GM19025 (cell line): Measurements from ENCODE around the gene GJA9.
"Not testable (repeated sequence)": the region's sequence is repeated elsewhere in the genome, so short reads cannot be mapped to it uniquely, and the experiment has no call there.

Experiments
- ATAC-seq: cut with Tn5 transposase; IDR thresholded peaks from one replicate; pipeline ENCODE4 v1.9.1; 2021; ENCODE audit warnings: mild to moderate bottlenecking, low read depth, moderate library complexity; ENCODE audit not compliant: unreplicated experiment

Gene GJA9

DNA sequence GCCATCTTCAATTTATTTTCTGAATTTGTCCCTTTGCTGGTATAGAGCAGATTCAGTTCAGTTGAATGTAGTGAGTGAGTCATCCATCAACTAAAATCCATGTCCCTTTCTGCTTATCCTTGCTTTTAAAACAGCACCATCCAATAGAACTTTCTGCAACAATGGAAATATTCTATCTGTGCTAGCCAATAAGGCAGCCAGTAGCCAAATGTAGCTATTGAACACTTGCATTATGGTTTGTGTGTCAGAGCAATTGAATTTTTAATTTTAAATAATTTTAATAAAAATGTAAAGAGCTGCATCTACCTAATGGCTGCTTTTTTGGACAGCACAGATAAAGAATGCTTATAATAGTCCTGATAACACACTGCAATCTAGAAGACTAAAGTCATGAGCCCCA is at the start of gene GJA9:
GJA9 (minus strand) TSS at position 101 of the 400 bp plus-strand sequence. CDS start 5,489 bp downstream, outside the sequence.
- ATAC-seq, result no peak

DNA sequence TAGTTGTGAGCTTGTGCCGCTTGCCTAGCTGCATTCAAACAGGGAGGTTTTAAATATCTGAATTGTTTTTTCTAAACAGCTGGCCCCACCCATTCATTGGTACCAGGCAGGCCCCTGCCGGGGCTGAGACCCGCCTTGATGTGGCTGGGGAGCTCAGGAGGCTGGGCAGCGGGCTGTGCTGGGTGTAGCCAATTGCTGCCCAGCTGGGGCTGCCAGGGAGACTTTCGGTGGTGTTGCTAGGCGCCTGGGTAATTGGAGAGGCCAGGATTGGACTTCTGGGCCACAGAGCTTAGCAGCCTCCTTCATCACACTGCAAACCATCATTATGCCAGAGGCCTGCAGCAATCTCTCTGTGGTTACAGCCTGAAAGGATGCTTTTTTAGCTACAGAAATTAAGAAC is 48.1 kb upstream of the GJA9 start:
- ATAC-seq, result no peak

DNA sequence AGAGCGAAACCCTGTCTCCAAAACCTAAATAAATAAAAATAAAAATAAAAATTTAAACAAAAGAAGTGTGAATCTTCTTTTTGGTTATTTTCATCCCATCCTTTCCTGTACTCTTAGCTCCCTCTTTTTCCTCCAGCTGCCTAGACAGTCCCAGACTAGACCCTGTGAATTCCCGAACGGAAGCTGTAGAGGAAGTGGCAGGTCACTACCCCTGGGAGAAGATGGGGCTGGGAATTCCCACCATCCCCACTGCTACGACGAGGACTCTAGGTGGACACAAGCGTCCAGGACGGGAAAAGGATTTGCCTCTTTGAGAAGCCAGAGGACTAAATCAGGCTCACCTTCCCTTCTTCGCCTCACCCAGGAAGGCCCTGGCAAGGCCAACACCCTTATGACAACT is 47.7 kb upstream of the GJA9 start:
- no peak for ATAC-seq

DNA sequence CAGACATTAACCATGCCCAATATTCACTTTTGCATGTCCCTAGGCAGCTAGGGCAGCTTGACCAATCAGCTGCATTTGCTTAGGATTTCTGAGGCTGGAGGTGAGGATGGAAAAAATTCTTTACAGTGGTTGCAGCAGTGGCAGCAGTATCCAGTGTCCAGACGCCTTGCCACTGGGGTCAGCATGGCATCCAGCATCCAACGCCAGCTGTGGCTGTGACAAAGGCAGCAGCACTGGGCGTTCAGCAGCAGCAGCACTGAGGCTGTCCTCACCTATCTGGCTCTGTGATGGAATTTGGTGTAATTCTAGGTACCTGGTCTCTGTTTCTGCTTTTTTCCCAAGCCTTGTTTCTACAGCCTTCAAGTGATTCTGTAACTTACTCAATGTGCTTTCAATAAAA is 44.7 kb upstream of the GJA9 start:
- ATAC-seq, result no peak

DNA sequence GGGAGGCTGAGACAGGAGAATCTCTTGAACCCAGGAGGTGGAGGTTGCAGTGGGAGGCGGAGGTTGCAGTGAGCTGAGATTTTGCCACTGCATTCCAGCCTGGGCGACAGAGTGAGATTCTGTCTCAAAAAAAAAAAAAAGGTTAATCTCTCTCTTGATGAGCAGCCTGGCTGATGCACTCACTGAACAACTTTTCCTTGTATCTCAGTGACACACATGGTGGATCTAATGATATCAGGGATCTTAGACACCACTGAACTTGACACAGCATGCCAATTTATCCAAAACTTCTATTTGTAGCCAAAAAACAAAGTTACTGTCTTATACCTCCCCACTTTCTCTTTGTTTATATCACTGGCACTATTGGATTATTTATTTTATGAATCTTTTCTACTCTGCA is 44.0 kb upstream of the GJA9 start:
- ATAC-seq, result no peak

DNA sequence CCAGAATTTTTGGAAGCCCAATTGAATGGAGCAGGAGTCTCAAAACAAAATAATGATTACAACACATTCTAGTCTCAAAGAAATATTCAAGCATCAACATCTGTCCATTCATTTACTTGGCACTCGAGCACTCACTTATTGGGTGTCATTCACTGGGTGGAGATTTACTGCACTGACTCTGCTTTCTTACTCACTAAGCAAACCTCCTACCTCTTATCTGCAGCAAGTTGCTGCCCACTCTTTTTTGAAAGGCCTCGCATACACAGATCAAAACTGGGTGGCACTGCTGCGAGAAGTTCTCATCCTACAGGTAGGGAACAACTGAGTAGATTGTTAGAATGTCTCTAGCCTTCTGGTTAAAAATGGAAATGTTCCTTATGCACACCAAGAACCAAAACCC is 42.2 kb upstream of the GJA9 start:
- ATAC-seq, result no peak

DNA sequence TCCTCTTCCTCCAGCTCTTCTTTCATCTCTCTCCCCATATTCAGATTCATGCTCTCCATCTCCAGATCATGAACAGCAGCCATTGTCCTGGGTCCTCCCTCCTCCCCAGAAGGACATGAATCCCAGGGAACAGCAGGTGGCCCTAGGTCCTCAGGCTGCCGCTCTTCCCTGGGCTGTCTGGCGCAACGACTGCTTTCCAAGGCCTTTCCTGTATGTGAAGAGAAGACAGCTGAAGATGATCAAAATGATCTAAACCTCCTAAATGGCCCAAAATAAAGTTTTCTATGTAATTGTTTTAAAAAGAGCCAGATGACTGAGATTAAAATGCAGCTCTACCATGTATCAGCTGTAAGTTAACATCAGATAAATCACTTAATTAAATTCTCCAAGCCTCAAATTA is 37.7 kb upstream of the GJA9 start:
- ATAC-seq, result no peak

DNA sequence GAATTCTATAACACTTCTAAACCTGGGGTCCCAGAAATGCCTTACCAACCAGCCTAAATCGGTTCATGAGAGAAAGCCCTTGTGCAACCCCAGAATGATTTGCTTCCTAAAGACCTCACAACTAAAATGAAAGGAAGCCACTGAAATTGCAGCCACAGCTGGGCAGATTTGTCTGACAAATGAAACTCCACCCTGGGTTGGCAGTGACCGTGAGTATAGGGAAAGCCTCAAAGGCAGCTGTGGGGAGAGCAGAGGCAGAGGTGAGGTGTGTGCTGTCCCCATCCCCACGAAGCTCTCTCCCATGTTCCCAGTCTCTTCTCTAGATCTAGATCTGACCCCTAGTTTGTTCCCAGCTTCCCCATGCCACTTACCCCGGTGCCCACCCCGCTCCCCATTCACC is 37.2 kb upstream of the GJA9 start:
- no peak for ATAC-seq

DNA sequence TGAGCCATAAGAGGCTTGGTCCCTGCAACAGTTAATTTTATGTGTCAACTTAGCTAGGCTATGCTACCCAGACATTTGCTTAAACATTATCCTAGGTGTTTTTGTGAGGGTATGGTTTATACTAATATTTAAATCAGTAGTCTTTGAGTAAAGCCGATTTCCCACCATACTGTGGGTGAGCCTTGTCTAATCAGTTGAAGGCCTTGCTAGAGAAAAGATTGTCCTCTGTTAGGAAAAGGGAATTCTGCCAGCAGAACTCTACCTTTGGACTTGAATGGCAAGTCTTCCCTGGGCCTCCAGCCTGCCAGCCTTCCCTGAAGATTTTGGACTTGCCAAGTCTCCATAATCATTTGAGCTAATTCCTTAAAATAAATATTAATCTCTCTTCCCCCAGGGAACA is 36.4 kb upstream of the GJA9 start:
- no peak for ATAC-seq

DNA sequence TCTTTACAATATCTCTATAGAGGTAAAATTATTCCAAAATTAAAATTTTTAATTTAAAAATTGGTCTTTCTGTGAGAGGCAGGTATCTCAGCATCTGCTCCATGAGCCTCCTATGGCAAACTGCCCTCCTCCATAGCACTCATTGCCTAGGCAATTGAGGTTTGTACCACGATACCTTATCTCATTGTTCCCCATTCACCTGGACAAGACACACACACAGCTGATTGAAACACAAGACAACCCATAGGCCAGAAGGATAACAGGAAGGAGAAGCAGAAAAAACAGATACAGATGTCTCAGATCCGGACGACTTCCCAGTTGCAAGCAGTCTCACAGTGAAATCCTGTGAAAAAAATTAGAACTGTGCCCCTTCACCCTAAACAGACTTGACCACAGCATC is 36.0 kb upstream of the GJA9 start:
- no peak for ATAC-seq

DNA sequence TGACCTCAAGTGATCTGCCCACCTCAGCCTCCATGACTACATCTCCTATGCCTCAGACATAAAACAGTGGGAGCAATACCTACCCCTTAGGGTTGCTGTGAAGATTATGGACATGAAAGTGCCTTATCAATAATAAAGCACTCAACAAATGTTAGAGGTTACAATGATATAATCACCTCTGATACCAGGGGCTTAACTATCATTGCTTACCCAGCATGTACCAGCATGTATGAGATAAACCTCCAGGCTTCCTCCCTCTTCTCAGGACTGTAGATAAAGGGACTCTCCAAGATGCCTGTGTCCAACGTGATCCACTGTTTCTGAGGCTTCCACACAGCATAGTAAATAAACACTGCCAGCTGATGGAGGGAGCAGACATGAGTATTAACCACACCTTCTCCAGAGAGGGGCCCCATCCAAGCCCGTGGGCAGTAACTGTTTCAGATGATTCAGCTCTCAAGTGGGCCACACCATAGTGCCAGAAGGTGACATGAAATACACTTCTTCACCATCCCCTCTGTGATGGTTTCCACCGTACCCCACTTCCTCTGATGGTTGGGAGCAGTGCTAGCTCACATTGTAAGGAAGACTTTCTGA is 34.1 kb upstream of the GJA9 start:
- ATAC-seq, result no peak

DNA sequence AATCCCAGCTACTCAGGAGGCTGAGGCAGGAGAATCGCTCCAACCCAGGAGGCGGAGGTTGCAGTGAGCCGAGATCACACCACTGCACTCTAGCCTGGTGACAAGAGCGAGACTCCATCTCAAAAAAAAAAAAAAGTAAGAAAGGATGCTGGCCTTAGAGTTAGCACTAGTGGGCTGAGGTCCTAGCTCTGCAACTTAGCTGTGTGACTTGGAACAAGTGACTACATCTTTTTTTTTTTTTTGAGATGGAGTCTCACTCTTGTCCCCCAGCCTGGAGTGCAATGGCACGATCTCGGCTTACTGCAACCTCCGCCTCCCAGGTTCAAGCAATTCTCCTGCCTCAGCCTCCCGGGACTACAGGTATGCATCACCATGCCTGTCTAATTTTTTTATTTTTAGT is 33.5 kb upstream of the GJA9 start:
- ATAC-seq, result not testable (repeated sequence)

DNA sequence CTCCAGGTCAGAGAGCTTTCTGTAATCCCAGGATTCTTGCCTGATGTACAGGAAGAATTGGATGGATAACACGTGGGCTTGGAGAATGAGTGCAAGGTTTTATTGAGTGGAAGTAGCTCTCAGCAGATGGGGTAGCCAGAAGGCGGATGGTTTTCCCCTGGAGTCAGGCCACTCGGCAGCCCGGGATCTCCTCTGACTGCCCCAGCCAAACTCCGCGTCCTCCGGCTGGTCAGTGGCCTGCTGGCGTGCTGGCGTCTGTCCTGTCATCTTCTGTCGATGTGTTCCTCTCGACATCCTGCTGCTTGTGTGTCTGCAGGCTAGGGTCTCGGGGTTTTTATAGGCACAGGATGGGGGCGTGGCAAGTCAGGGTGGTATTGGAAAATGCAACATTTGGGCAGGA is 27.4 kb upstream of the GJA9 start:
- ATAC-seq, result no peak

DNA sequence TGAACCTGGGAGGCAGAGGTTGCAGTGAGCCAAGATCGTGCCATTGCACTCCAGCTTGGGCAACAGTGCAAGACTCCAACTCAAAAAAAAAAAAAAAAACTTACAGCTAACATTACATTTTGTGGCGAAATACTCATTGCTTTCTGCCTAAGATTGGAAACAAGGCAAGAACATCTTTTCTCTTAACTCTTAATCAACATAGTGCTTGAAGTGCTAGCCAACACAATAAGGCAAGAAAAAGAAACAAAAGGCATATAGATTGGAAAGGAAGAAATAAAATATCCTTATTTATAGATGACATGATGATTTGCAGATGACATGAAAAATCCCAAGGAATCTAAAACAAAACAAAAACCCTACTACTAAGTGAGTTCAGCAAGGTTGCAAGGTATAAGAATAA is 24.6 kb upstream of the GJA9 start:
- no peak for ATAC-seq

DNA sequence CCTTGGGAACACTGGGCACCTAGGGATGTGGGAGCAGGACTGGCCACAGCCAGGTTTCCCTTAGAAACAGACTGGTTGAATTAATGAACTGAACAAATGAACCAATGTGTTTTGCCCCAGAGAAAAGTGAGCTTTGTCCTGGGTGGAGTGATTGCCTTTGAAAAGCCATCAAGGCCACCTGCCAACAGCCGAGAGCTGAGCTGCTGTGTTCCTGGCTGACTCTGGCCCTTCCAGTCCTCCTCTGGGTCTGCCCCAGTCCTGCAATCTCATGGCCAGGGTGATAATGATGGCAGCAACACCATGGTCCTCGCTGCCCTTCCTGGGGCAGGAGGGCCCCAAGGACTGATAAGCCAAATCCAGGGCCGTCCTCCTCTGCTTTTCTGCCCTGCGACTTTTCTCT is 18.2 kb upstream of the GJA9 start:
- no peak for ATAC-seq

DNA sequence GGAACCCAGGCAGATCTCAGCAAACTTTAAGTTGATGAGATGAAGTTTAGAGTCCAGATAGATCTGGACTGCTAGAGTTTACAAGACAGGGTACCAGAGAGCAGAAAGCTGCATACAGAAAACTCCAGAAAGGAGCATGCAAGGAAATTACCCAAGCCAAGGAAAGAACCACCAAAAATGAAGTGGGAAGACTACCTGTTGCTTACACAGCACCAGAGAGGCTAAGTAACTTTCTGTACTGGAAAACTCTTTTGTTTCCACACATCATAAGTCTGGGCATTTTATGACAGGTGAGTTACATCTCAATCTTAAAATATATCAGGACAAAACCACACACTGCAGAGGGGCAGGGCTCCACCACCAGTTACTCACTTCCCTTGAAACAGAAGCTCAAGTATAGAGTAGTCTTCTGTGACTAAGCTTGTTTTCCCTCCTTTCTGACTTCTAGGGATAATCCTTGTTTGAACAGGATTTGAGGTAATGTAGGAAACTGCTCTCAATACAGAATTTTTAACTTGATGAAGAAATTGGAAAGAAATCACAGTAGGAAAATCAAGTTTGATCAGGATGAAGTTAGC is 17.4 kb upstream of the GJA9 start:
- ATAC-seq, result no peak

DNA sequence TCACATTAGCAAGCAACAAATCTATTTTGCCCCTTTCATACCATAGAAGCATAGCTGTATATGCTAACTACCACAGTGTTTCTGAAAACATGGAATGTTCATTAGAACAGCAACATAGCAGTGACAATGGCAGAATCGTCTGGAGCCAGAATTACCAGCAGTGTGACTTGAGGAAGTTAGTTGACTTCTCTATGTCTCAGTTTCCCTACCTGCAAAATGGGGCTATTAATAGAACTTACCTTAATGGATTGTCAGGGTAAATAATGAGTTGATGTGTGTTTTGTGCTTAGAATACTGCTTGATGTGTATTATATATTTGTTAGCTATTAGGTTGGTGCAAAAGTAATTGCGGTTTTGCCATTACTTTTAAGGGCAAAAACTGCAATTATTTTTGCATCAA is 14.8 kb upstream of the GJA9 start:
- no peak for ATAC-seq

DNA sequence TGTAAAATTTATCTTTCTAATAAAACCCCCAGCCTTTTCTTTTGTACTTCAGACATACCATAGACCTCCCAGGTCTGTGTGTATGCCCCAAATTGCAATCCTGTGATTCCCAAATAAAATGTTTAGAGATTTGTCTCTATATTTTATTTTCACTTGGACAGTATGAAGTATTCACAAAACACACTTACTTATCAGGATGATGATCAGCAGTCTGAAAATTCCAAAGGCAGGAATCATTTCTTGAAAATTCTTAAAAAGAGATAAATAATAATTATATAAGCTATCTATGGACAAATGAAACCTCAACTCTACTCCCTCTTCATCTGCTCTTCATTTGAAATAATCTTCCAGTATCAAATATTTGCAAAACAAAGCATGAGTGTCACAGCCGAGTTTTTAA is 11.6 kb upstream of the GJA9 start:
- ATAC-seq, result no peak

DNA sequence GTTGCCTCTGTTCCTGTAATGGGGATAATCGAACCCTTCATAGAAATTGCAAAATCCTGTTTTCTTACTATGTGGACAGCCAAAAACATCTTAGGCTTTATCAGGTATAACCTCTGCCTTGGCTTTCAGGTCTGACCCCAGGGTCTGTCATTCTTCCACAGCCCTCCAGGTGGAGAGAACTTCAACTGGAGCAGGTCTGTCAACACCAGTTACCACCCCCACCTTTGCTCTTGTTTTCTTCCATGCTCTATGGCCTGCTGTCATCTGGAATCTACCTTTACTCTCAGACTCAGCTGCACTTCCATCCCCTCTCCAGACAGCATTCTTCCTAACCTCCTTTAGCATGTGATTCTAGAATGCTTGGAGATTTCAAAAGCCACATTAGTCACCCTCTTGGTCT is 10.4 kb upstream of the GJA9 start:
- no peak for ATAC-seq

DNA sequence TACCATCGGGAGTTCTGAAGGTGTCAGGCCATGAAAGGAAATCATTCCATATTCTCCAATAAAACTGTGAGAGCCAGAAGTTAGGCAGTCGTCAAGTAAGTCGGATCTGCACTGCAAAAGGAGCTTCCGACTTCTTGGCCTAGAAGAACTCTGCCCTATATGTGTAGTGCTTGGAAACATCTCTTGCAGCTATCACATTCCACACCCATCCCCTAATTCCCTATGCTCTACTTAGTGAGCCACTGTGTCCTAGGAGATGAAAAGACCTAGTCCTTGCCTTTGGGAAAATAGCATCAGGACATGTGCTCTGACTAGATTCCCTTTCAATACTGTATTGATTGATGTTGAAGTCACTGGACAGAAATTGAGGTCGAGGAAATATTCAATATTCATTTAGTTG is 8.2 kb upstream of the GJA9 start:
- no peak for ATAC-seq

DNA sequence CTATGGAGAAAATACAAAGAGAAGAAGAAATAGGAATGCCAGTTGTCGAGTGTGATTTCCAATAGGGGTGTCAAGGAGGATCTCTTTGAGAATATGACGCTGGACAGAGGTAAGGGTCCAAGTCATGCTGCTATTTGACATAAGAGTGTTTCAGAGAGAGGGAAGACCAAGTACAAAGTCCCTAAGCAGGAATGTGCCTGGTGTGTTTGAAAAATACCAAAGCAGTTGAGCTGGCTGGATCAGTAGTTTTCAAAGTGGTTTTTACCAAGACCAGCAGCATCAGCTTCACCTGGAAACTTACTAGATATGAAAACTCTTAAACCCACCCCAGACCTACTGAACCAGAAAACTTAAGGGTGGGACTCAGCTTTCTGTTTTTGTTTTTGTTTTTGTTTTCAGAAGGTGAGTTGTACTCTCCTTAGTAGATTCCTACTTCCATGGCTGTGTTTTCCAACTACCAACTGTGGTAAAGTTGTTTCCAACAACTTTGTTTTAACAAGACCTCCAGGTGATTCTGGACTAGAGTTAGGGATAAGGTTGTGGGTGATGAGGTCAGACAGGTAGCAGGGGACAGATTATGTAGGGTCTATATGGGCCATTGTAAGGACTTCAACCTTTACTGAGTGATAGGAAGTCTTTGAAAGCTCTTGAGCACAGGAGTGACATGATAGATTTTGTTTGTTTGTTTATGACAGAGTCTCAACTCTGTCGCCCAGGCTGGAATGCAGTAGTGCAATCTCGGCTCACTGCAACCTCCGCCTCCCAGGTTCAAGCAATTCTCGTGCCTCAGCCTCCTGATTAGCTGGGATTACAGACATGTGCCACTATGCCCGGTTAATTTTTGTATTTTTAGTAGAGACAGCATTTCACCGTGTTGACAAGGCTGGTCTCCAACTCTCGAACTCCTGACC is 7.3 kb upstream of the GJA9 start:
- ATAC-seq, result no peak

DNA sequence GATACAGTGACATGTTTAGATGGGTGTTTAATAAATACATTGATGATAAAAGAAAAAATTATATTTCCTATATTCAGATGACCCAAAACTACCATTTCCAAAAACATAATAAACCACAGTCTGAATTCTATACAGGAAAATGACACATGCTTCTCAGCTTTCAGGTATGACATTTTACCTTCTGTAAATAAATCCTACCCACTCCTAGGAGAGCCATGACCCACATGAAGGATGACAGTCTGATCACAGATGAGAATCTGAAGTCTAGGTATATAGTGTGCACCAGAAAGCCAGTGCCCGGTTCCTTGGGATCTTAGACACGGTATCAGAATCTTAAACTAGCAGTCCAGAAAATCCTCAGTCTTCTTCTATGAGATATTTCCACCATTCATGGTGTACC is 3.7 kb upstream of the GJA9 start:
- ATAC-seq, result no peak
